Keratinocyte (primary cell): ENCODE measurements around the gene SEC11A. TPM values are rescaled to one million over a fixed set of nuclear protein-coding genes. Genes with fewer than 3 reads are reported as not detected.
A peak's percentile ranks its signal among the peaks of the same experiment; 100 is the strongest.

Source experiments
- DNase-seq: peaks from one replicate; pipeline ENCODE4 v3.0.0-alpha.2; 2011; ENCODE audit warnings: low read depth, missing footprints, low spot score
- FAIRE-seq: peaks from 2 replicates; lab custom pipeline; 2011; peaks lifted over from hg19 to GRCh38; lab: Jason Lieb, UNC
- H2AFZ ChIP-seq: 2 replicates; pipeline ENCODE4 v1.6.0; 2012; ENCODE audit warnings: low read length, control low read depth, inconsistent platforms; ENCODE audit not compliant: control insufficient read depth
- H3K27ac ChIP-seq: 2 replicates; pipeline ENCODE4 v1.5.1; 2011; ENCODE audit warnings: low read length; ENCODE audit not compliant: control insufficient read depth, insufficient read depth
- H3K27me3 ChIP-seq: 3 replicates; pipeline ENCODE4 v1.6.0; 2011; ENCODE audit warnings: low read length; ENCODE audit not compliant: control insufficient read depth, insufficient read depth; ENCODE audit errors: extremely low read depth
- H3K36me3 ChIP-seq, 2 experiments: 2 replicates in 1 of 2; 3 replicates in 1 of 2; pipeline ENCODE4 v1.5.1; 2011; ENCODE audit warnings: low read length in 2 of 2, mild to moderate bottlenecking in 1 of 2; ENCODE audit not compliant: control insufficient read depth in 2 of 2, insufficient read depth in 2 of 2; ENCODE audit errors: extremely low read depth in 1 of 2
- H3K4me1 ChIP-seq: 3 replicates; pipeline ENCODE4 v1.5.1; 2011; ENCODE audit warnings: low read length; ENCODE audit not compliant: control insufficient read depth, insufficient read depth; ENCODE audit errors: extremely low read depth
- H3K4me2 ChIP-seq: 3 replicates; pipeline ENCODE4 v1.6.0; 2011; ENCODE audit warnings: low read depth, low read length; ENCODE audit not compliant: control insufficient read depth, insufficient read depth; ENCODE audit errors: extremely low read depth
- H3K4me3 ChIP-seq, 3 experiments: fragments of 200-600 bp in 1 of 3; sonication (generic) in 1 of 3; 2 replicates in 2 of 3; 3 replicates in 1 of 3; pipeline ENCODE4 v1.5.1; 2011 to 2016; ENCODE audit warnings: low read length in 3 of 3, mild to moderate bottlenecking in 3 of 3, control low read depth in 2 of 3, inconsistent platforms in 1 of 3, low read depth in 1 of 3, mixed read lengths in 1 of 3, mixed run types in 1 of 3, moderate library complexity in 1 of 3; ENCODE audit not compliant: control insufficient read depth in 2 of 3, insufficient read depth in 2 of 3; ENCODE audit errors: extremely low read depth in 1 of 3
- H3K79me2 ChIP-seq: 2 replicates; pipeline ENCODE4 v1.6.0; 2012; ENCODE audit warnings: low read length; ENCODE audit not compliant: control insufficient read depth, insufficient read depth
- H3K9ac ChIP-seq: 3 replicates; pipeline ENCODE4 v1.6.0; 2011; ENCODE audit warnings: low read length; ENCODE audit not compliant: control insufficient read depth, insufficient read depth; ENCODE audit errors: extremely low read depth
- H3K9me1 ChIP-seq: 3 replicates; pipeline ENCODE4 v1.6.0; 2011; ENCODE audit warnings: low read length; ENCODE audit not compliant: control insufficient read depth, insufficient read depth; ENCODE audit errors: extremely low read depth
- H3K9me3 ChIP-seq: 2 replicates; pipeline ENCODE4 v1.5.1; 2012; ENCODE audit warnings: low read depth, low read length; ENCODE audit not compliant: control insufficient read depth
- H4K20me1 ChIP-seq: 3 replicates; pipeline ENCODE4 v1.6.0; 2011; ENCODE audit warnings: low read length; ENCODE audit not compliant: control insufficient read depth, insufficient read depth; ENCODE audit errors: extremely low read depth
- CTCF ChIP-seq, 3 experiments: IDR thresholded peaks in 1 of 3; conservative IDR thresholded peaks in 1 of 3; optimal IDR thresholded peaks in 1 of 3; 2 replicates in 2 of 3; 3 replicates in 1 of 3; pipeline versions ENCODE3 to v1.5.1; 2011; ENCODE audit warnings: low read length in 3 of 3, mild to moderate bottlenecking in 3 of 3, moderate library complexity in 2 of 3, control low read depth in 1 of 3, inconsistent platforms in 1 of 3; ENCODE audit not compliant: insufficient read depth in 2 of 3; ENCODE audit errors: extremely low read depth in 1 of 3
- EZH2 ChIP-seq: IDR thresholded peaks from one replicate; pipeline ENCODE4 v1.6.1; 2012; ENCODE audit warnings: inconsistent platforms, mild to moderate bottlenecking, low read length, moderate library complexity
- dilution Hi-C: fragments of 300-500 bp; cut with MboI; formaldehyde crosslinking; loops from one replicate; pipeline ENCODE4 v1.7.0; 2020; ENCODE audit warnings: low sequenced_read_pairs; ENCODE audit not compliant: extremely low pct_ligation_motif_present
- polyA plus RNA-seq, 5 experiments: library from polyadenylated mRNA; depleted of rRNA in 3 of 5; stranded (reverse) in 3 of 5; stranded (forward) in 1 of 5; unstranded in 1 of 5; fragments of >200 nt; gene quantifications; 1 replicate in 1 of 5; 2 replicates in 3 of 5; 3 replicates in 1 of 5; pipeline versions ENCODE4 v1.2.1 to v1.2.3, GENCODE V29; 2011 to 2012; ENCODE audit warnings: missing spikeins in 2 of 5, low read depth in 1 of 5, low replicate concordance in 1 of 5

SEC11A gene
- polyA plus RNA-seq, 1 donor (not counting 4 experiments of a cell fraction or from before 2014, with no cell fraction given): 195 TPM

GRCh38 chr15:84658080-84658787 is 57.7 kb downstream of the SEC11A start, which contains the start of gene NMB:
Gene NMB (minus strand): TSS chr15:84658199. CDS start chr15:84658152, 47 bp downstream.
- Histone ChIP-seq H3K27me3 (no peaks in the 10 kb centered on the region), H3K36me3 (peaks cover 0 to 5% of the 10 kb centered on the region in 2 experiments), H3K4me1 (peaks cover 21% of the 10 kb centered on the region), H3K27ac (peak within 1 kb of the TSS; percentile 38), H3K4me3 (peak within 1 kb of the TSS; percentile 37 to 71 (median 65)), H2AFZ (peak within 1 kb of the TSS; percentile 70), H3K79me2 (peaks cover 8% of the 10 kb centered on the region), H3K9me3 (no peaks in the 10 kb centered on the region), H4K20me1 (no peaks in the 10 kb centered on the region), H3K9ac (peak within 1 kb of the TSS; percentile 73), H3K4me2 (peak within 1 kb of the TSS; percentile 70), H3K9me1 (no peaks in the 10 kb centered on the region)
- TF ChIP-seq CTCF (optimal IDR thresholded peaks at IDR 0.05 in 1 of 3, IDR thresholded peaks at IDR 0.05 in 1 of 3, conservative IDR thresholded peaks at IDR 0.05 in 1 of 3; ENCODE audit: extremely low read depth in 1 of 3, insufficient read depth in 2 of 3, low read length in 3 of 3): peak; percentile 30 to 70 (median 47)
- no peak for TF ChIP-seq EZH2
- FAIRE-seq (no peak), DNase-seq (no peak)
- dilution Hi-C loops: no loop called here

GRCh38 chr15:84657748-84658079 is 58.2 kb downstream of the SEC11A start:
- FAIRE-seq: no peak
- peak overlapping the region; percentile 37 to 71 (median 65) for H3K4me3 ChIP-seq
- H3K9me3 ChIP-seq: no peaks in the 10 kb centered on the region
- H3K27ac ChIP-seq: peak overlapping the region; percentile 15
- no peak for TF ChIP-seq CTCF (optimal IDR thresholded peaks at IDR 0.05 in 1 of 3, IDR thresholded peaks at IDR 0.05 in 1 of 3, conservative IDR thresholded peaks at IDR 0.05 in 1 of 3; ENCODE audit: extremely low read depth in 1 of 3, insufficient read depth in 2 of 3, low read length in 3 of 3)
- TF ChIP-seq EZH2: no peak
- H3K36me3 ChIP-seq: peaks cover 0 to 5% of the 10 kb centered on the region in 2 experiments
- H2AFZ ChIP-seq: peak overlapping the region; percentile 53
- H3K9me1 ChIP-seq: no peaks in the 10 kb centered on the region
- H3K4me1 ChIP-seq: peaks cover 25% of the 10 kb centered on the region
- H3K9ac ChIP-seq: peak overlapping the region; percentile 73
- dilution Hi-C loops: no loop called here
- peak overlapping the region; percentile 70 for H3K4me2 ChIP-seq
- DNase-seq: no peak
- H3K27me3 ChIP-seq: no peaks in the 10 kb centered on the region
- peaks cover 13% of the 10 kb centered on the region for H3K79me2 ChIP-seq
- H4K20me1 ChIP-seq: no peaks in the 10 kb centered on the region
